HEK293 (cell line): Measurements from ENCODE around the gene GOLIM4.

Experiments
- CTCF ChIA-PET: fragments of 350-600 bp; formaldehyde crosslinking; extraction: SDS; loops from one replicate; lab custom pipeline; 2021; ENCODE audit warnings: antibody characterized with exemption; lab: Yijun Ruan, JAX
- POLR2A ChIA-PET: fragments of 300-600 bp; formaldehyde crosslinking; extraction: SDS; loops from one replicate; lab custom pipeline; 2020; ENCODE audit warnings: antibody characterized with exemption, inconsistent platforms; lab: Yijun Ruan, JAX
- H3K27ac ChIP-seq: fragments of 200-500 bp; sonication (Bioruptor generic); 2 replicates; pipeline ENCODE4 v1.5.1; 2014; ENCODE audit warnings: low read depth, low read length, control low read depth, inconsistent platforms; ENCODE audit errors: extremely low read depth
- H3K36me3 ChIP-seq, 2 experiments: fragments of 200-500 bp in 1 of 2; sonication (Bioruptor generic) in 1 of 2; 1 replicate in 1 of 2; 2 replicates in 1 of 2; pipeline ENCODE4 v1.5.1; 2014 to 2017; ENCODE audit warnings: inconsistent platforms in 2 of 2, low read length in 2 of 2; ENCODE audit not compliant: control insufficient read depth in 2 of 2, insufficient read depth in 1 of 2
- H3K4me1 ChIP-seq: fragments of 200-500 bp; sonication (Bioruptor generic); 2 replicates; pipeline ENCODE4 v1.5.1; 2014; ENCODE audit warnings: mild to moderate bottlenecking, low read length, inconsistent platforms; ENCODE audit not compliant: control insufficient read depth, insufficient read depth
- H3K4me3 ChIP-seq: 2 replicates; pipeline ENCODE4 v1.5.1; 2011; ENCODE audit warnings: low read depth, mild to moderate bottlenecking, control low read depth, low read length, moderate library complexity
- H3K9me3 ChIP-seq: fragments of 200-500 bp; sonication (Bioruptor generic); 2 replicates; pipeline ENCODE4 v1.5.1; 2014; ENCODE audit warnings: low read depth, low read length, inconsistent platforms; ENCODE audit not compliant: control insufficient read depth, insufficient read depth
- BCL11B ChIP-seq: fragments of 450-650 bp; formaldehyde crosslinking; IDR thresholded peaks from 2 replicates; pipeline ENCODE4 v1.5.1; 2016; ENCODE audit warnings: low read depth, missing biosample characterization, missing genetic modification characterization
- GLI4 ChIP-seq: fragments of 450-650 bp; formaldehyde crosslinking; IDR thresholded peaks from 2 replicates; pipeline ENCODE4 v1.5.1; 2016; ENCODE audit warnings: missing biosample characterization, missing genetic modification characterization
- IKZF3 ChIP-seq: fragments of 450-650 bp; IDR thresholded peaks from 2 replicates; pipeline ENCODE4 v1.5.0; 2018; ENCODE audit warnings: missing biosample characterization, mild to moderate bottlenecking, missing genetic modification characterization, moderate library complexity
- KLF1 ChIP-seq: fragments of 450-650 bp; formaldehyde crosslinking; IDR thresholded peaks from 2 replicates; pipeline ENCODE4 v1.5.1; 2016; ENCODE audit warnings: missing biosample characterization, missing genetic modification characterization
- KLF16 ChIP-seq: fragments of 450-650 bp; formaldehyde crosslinking; IDR thresholded peaks from 2 replicates; pipeline ENCODE4 v1.5.1; 2017; ENCODE audit warnings: missing biosample characterization, missing genetic modification characterization
- KLF7 ChIP-seq: fragments of 450-650 bp; formaldehyde crosslinking; IDR thresholded peaks from 2 replicates; pipeline ENCODE4 v1.5.1; 2016; ENCODE audit warnings: missing biosample characterization, missing genetic modification characterization, borderline replicate concordance
- MEIS1 ChIP-seq: sonication (generic); formaldehyde crosslinking; IDR thresholded peaks from 2 replicates; pipeline ENCODE4 v1.8.1; 2022; ENCODE audit warnings: missing genetic modification reagents, mild to moderate bottlenecking, borderline replicate concordance
- OSR2 ChIP-seq: fragments of 450-650 bp; formaldehyde crosslinking; IDR thresholded peaks from 2 replicates; pipeline ENCODE4 v1.5.1; 2016; ENCODE audit warnings: missing biosample characterization, missing genetic modification characterization
- RBAK ChIP-seq: fragments of 450-650 bp; formaldehyde crosslinking; IDR thresholded peaks from 2 replicates; pipeline ENCODE4 v1.5.1; 2016; ENCODE audit warnings: missing biosample characterization, missing genetic modification characterization
- ZBTB11 ChIP-seq: fragments of 450-650 bp; formaldehyde crosslinking; conservative IDR thresholded peaks from 2 replicates; pipeline ENCODE4 v1.5.1; 2016; ENCODE audit warnings: low read depth, missing biosample characterization, missing genetic modification characterization
- ZFHX2 ChIP-seq: fragments of 450-650 bp; formaldehyde crosslinking; conservative IDR thresholded peaks from 2 replicates; pipeline ENCODE4 v1.5.1; 2016; ENCODE audit warnings: missing biosample characterization, missing genetic modification characterization
- ZFP41 ChIP-seq: fragments of 450-650 bp; formaldehyde crosslinking; IDR thresholded peaks from 2 replicates; pipeline ENCODE4 v1.5.1; 2016; ENCODE audit warnings: missing biosample characterization, missing genetic modification characterization, borderline replicate concordance
- ZIC2 ChIP-seq: fragments of 450-650 bp; formaldehyde crosslinking; IDR thresholded peaks from 2 replicates; pipeline ENCODE4 v1.5.1; 2016; ENCODE audit warnings: missing biosample characterization, missing genetic modification characterization
- ZNF2 ChIP-seq: fragments of 450-650 bp; formaldehyde crosslinking; IDR thresholded peaks from 2 replicates; pipeline ENCODE4 v1.5.1; 2016; ENCODE audit warnings: missing biosample characterization, missing genetic modification characterization
- ZNF280C ChIP-seq: fragments of 450-650 bp; formaldehyde crosslinking; IDR thresholded peaks from 2 replicates; pipeline ENCODE4 v1.5.1; 2016; ENCODE audit warnings: missing biosample characterization, missing genetic modification characterization
- ZNF292 ChIP-seq: fragments of 450-650 bp; formaldehyde crosslinking; IDR thresholded peaks from 2 replicates; pipeline ENCODE4 v1.5.1; 2016; ENCODE audit warnings: low read depth, missing biosample characterization, missing genetic modification characterization, borderline replicate concordance
- ZNF302 ChIP-seq: fragments of 450-650 bp; formaldehyde crosslinking; IDR thresholded peaks from 2 replicates; pipeline ENCODE4 v1.5.1; 2016; ENCODE audit warnings: missing biosample characterization, missing genetic modification characterization, low read depth
- ZNF324 ChIP-seq: fragments of 450-650 bp; formaldehyde crosslinking; IDR thresholded peaks from 2 replicates; pipeline ENCODE4 v1.5.1; 2016; ENCODE audit warnings: missing biosample characterization, missing genetic modification characterization
- ZNF354C ChIP-seq: fragments of 450-650 bp; formaldehyde crosslinking; IDR thresholded peaks from 2 replicates; pipeline ENCODE4 v1.5.1; 2016; ENCODE audit warnings: missing biosample characterization, missing genetic modification characterization, low read depth, borderline replicate concordance
- ZNF366 ChIP-seq: fragments of 450-650 bp; formaldehyde crosslinking; conservative IDR thresholded peaks from 2 replicates; pipeline ENCODE4 v1.5.1; 2016; ENCODE audit warnings: missing biosample characterization, missing genetic modification characterization
- ZNF416 ChIP-seq: fragments of 450-650 bp; formaldehyde crosslinking; IDR thresholded peaks from 2 replicates; pipeline ENCODE4 v1.5.1; 2016; ENCODE audit warnings: missing biosample characterization, missing genetic modification characterization
- ZNF48 ChIP-seq: fragments of 450-650 bp; formaldehyde crosslinking; IDR thresholded peaks from 2 replicates; pipeline ENCODE4 v1.5.1; 2016; ENCODE audit warnings: missing biosample characterization, missing genetic modification characterization
- ZNF560 ChIP-seq: fragments of 450-650 bp; formaldehyde crosslinking; IDR thresholded peaks from 2 replicates; pipeline ENCODE4 v1.5.1; 2017; ENCODE audit warnings: missing biosample characterization, missing genetic modification characterization, borderline replicate concordance
- ZNF600 ChIP-seq: fragments of 450-650 bp; formaldehyde crosslinking; IDR thresholded peaks from 2 replicates; pipeline ENCODE4 v1.5.1; 2016; ENCODE audit warnings: missing biosample characterization, missing genetic modification characterization
- ZNF629 ChIP-seq: fragments of 450-650 bp; formaldehyde crosslinking; IDR thresholded peaks from 2 replicates; pipeline ENCODE4 v1.5.1; 2017; ENCODE audit warnings: missing biosample characterization, missing genetic modification characterization
- ZNF658 ChIP-seq: fragments of 450-650 bp; formaldehyde crosslinking; IDR thresholded peaks from 2 replicates; pipeline ENCODE4; 2016; ENCODE audit warnings: missing biosample characterization, missing genetic modification characterization
- ZNF791 ChIP-seq: fragments of 450-650 bp; formaldehyde crosslinking; IDR thresholded peaks from 2 replicates; pipeline ENCODE4 v1.5.1; 2016; ENCODE audit warnings: missing biosample characterization, missing genetic modification characterization
- ZSCAN23 ChIP-seq: fragments of 450-650 bp; formaldehyde crosslinking; IDR thresholded peaks from 2 replicates; pipeline ENCODE4 v1.5.1; 2016; ENCODE audit warnings: missing biosample characterization, missing genetic modification characterization
- TF ChIP-seq, protein P1 (sequence below): fragments of 450-650 bp; formaldehyde crosslinking; IDR thresholded peaks from 2 replicates; pipeline ENCODE4 v1.5.1; 2016; ENCODE audit warnings: missing biosample characterization, missing genetic modification characterization

GOLIM4 gene

DNA sequence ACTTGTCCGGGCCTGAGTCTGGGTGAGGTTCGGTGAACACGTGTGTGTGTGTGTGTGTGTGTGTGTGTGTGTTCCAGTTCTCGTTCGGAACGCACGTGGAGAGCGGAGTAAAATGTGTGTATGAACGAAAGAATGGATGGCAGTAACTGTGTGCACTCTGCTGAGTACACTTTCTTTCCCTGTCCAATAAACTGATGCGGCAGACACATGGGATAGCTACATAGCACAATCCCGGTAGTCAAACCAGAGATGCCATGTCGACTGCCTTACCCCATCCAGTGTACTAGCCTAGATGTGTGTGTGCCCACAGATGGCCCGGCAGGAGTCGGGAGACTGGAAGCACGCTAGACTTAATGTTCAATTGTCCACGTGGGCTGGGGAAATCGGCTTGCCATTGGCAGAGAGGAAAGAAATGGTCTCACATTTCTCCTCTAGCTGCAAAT lies 507 bp upstream of the GOLIM4 start (continued):
- TF ChIP-seq ZNF354C (tag by site-specific recombination), result no peak
- TF ChIP-seq, protein P1, sequence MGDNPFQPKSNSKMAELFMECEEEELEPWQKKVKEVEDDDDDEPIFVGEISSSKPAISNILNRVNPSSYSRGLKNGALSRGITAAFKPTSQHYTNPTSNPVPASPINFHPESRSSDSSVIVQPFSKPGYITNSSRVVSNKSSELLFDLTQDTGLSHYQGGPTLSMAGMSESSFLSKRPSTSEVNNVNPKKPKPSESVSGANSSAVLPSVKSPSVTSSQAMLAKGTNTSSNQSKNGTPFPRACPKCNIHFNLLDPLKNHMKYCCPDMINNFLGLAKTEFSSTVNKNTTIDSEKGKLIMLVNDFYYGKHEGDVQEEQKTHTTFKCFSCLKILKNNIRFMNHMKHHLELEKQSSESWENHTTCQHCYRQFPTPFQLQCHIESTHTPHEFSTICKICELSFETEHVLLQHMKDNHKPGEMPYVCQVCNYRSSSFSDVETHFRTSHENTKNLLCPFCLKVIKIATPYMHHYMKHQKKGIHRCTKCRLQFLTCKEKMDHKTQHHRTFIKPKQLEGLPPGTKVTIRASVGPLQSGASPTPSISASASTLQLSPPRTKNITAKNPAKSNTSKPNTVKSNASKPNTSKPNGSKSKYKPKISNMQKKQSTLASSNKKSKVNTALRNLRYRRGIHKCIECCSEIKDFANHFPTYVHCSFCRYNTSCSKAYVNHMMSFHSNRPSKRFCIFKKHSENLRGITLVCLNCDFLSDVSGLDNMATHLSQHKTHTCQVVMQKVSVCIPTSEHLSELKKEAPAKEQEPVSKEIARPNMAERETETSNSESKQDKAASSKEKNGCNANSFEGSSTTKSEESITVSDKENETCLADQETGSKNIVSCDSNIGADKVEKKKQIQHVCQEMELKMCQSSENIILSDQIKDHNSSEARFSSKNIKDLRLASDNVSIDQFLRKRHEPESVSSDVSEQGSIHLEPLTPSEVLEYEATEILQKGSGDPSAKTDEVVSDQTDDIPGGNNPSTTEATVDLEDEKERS (tag by site-specific recombination), result peak; percentile 88
- no peak for TF ChIP-seq ZFP41 (tag by site-specific recombination)
- TF ChIP-seq ZNF416 (tag by site-specific recombination), result no peak
- TF ChIP-seq ZNF600 (tag by site-specific recombination), result peak; percentile 96
- no peak for TF ChIP-seq ZIC2
- TF ChIP-seq IKZF3, result peak; percentile 16; the same call in 1 of the 2 replicates
- 0 out of 2 replicates have a peak, but pooled peaks have one; percentile 1 for TF ChIP-seq ZFHX2 (tag by site-specific recombination)
- peak; percentile 94 for TF ChIP-seq GLI4 (tag by site-specific recombination)
- peak; percentile 48; the same call in 1 of the 2 replicates for TF ChIP-seq ZBTB11 (tag by site-specific recombination)
- TF ChIP-seq ZNF658 (tag by site-specific recombination), result 0 out of 2 replicates have a peak, but pooled peaks have one; percentile 50
- no peak for TF ChIP-seq ZNF280C
- peak; percentile 91 for TF ChIP-seq KLF16 (tag by site-specific recombination)
- TF ChIP-seq ZNF324 (tag by site-specific recombination), result peak; percentile 76
- peak; percentile 95 for TF ChIP-seq KLF7 (tag by site-specific recombination)
- TF ChIP-seq ZNF2, result peak; percentile 89
- TF ChIP-seq ZNF366 (tag by site-specific recombination), result peak; percentile 69
- TF ChIP-seq, all 188 proteins: peak for 74

DNA sequence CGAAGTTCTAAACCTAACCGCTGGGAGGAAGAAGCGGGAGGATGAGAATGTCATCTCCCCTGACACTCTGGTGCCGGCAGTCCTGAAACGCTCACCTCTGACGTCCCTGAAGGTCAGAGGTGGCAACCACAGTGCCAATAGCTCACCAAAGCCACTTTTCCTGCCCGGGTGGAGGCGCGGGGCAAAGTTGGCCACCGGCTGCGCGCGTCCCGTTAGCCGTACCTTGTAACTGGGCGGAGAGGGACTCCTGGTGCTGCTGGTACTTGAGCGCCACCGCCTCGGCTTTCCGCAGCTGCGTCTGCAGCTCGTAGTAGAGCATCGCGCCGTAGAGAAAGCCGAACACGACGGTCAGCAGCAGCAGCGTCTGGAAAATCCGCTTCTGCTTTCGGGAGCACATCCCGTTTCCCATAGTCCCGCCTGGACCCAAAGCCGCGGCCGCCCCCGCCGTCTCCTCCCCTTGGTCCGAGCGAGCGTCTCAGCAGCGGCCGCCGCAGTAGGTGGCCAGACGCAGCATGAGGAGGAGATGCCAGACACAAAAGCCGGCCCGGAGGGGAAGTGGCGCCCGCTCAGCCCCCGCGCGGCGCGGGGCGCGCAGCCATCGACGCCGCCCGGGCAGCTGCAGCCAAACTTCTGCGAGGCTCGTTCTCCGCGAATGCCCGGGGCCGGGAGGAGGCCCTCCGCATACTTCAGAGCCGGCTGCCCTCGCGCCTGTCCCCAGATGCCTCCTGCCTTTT lies 680 bp downstream of the GOLIM4 start:
- peak overlapping the region; percentile 91 for H3K27ac ChIP-seq
- peak overlapping the region; percentile 91 for H3K4me3 ChIP-seq
- H3K9me3 ChIP-seq, result no peaks in the 10 kb centered on the region
- CTCF ChIA-PET, result interaction anchor here (0.7 to 2.8 kb wide), 4 partner anchors 21 to 72 kb away, joined by 3 to 9 read pairs (median 6); no protein-coding TSS in a partner anchor
- POLR2A ChIA-PET, result interaction anchor here (1.0 to 1.4 kb wide), 2 partner anchors 9 to 154 kb away, joined by 3 to 4 read pairs; no protein-coding TSS in a partner anchor
- H3K36me3 ChIP-seq, result no peaks in the 10 kb centered on the region
- H3K4me1 ChIP-seq, result peaks cover 10% of the 10 kb centered on the region; the same call in 1 of the 2 replicates
- TF ChIP-seq ZNF48 (tag by site-specific recombination) (no peak), ZNF292 (tag by site-specific recombination) (no peak), BCL11B (tag by site-specific recombination) (0 out of 2 replicates have a peak, but pooled peaks have one; percentile 27), RBAK (tag by site-specific recombination) (no peak), OSR2 (0 out of 2 replicates have a peak, but pooled peaks have one; percentile 32), ZNF791 (tag by site-specific recombination) (no peak), ZNF629 (peak; percentile 59; the same call in 1 of the 2 replicates), ZIC2 (peak; percentile 70; the same call in 1 of the 2 replicates), KLF1 (tag by site-specific recombination) (no peak), ZNF560 (tag by site-specific recombination) (no peak), MEIS1 (CRISPR knock-in tag) (no peak), ZSCAN23 (tag by site-specific recombination) (no peak), ZNF302 (tag by site-specific recombination) (no peak)
